Measurements from ENCODE around the gene KCTD11. TPM values are rescaled to one million over a fixed set of nuclear protein-coding genes. Genes with fewer than 3 reads are reported as not detected.
"Not testable (repeated sequence)": the region's sequence is repeated elsewhere in the genome, so short reads cannot be mapped to it uniquely, and the experiment has no call there.

Gene KCTD11
- total RNA-seq, 2 donors from 2014 or later = 1.6 to 2.7 TPM

DNA sequence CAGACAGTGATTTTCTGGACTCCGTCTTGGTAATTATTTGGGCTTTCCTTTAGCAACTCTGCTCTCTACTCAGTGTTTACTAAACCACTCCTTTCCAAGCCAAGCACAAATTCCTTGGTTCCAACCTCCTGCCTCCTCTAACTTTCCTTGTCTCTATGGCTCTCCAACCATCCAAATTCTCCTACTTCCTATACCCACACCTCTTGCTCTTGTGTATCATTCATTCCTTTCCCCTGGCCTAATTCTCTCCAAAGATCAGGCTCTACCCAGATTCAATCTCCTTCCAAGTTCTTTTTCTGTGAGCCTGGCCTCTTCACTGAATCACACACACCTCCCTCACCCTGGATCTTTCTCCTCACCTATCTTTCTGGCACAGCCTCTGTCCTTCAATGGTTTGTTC lies 24.0 kb upstream of the KCTD11 start:
- peak overlapping the region; percentile 95 for H3K4me3 Mint-ChIP-seq
- H3K36me3 Mint-ChIP-seq (ENCODE audit: low read depth) = peaks cover 2% of the 10 kb centered on the region
- DNase-seq = no peak
- no peaks in the 10 kb centered on the region for H3K27me3 Mint-ChIP-seq
- H3K9me3 ChIP-seq (ENCODE audit: control insufficient read depth, low read length, poor library complexity, severe bottlenecking) = no peaks in the 10 kb centered on the region
- H3K4me1 Mint-ChIP-seq = peaks cover 36% of the 10 kb centered on the region
- ATAC-seq = no peak
- peak overlapping the region; percentile 94 for H3K27ac Mint-ChIP-seq

- Mint-ChIP-seq H3K36me3 (ENCODE audit: low read depth) (peaks cover 2% of the 10 kb centered on the region), H3K4me3 (peak within 1 kb of the TSS; percentile 95), H3K4me1 (peaks cover 42% of the 10 kb centered on the region), H3K27me3 (no peaks in the 10 kb centered on the region), H3K27ac (peak within 1 kb of the TSS; percentile 94)
- DNase-seq (no peak), ATAC-seq (peak; percentile 60)
- H3K9me3 ChIP-seq (ENCODE audit: control insufficient read depth, low read length, poor library complexity, severe bottlenecking) = no peaks in the 10 kb centered on the region
Observed at GRCh38 chr17:7328840-7329373, 23.1 kb upstream of the KCTD11 start, which contains the start of gene NEURL4. TSS of gene NEURL4 (minus strand) at chr17:7329335. CDS start at chr17:7329312, 23 bp downstream.

DNA sequence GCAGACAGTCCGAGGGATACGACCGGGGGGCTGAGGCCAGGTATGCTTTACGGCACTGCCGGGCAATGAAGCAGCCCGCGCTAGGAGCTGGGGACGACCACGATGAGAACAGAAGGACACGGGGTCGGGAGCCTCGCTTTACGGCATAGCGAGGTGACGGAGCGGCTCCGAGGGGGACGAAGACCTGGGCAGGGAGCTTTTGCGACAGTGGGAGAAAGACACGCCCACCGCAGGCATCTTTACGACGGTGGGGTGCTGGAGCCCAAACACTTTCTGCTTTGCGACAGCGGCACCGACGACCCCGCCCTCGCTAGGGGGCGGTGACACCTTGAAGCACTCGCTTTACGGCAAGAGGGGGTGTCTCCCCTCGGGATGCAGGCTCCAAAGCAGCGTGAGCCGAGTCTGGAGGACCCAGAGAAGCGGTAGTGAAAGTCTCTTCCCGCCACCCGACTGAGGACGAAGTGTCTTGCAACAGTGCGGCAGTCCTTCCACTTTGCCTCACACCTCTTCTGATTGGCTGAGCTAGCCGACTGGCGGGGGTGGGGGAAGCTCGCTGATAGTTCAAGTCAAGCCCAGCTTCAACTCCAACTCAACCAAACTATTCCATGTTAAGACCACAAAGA lies 22.5 kb upstream of the KCTD11 start:
- Mint-ChIP-seq H3K4me3 (peak overlapping the region; percentile 95), H3K27me3 (no peaks in the 10 kb centered on the region)
- ATAC-seq = peak; percentile 76

GRCh38 chr17:7329997-7330637 lies 21.8 kb upstream of the KCTD11 start:
- Mint-ChIP-seq H3K4me3 (peak overlapping the region; percentile 95), H3K4me1 (peaks cover 38% of the 10 kb centered on the region), H3K36me3 (ENCODE audit: low read depth) (peaks cover 2% of the 10 kb centered on the region), H3K27ac (peak overlapping the region; percentile 94), H3K27me3 (no peaks in the 10 kb centered on the region)
- DNase-seq (peak; percentile 54 to 78 (median 75)), ATAC-seq (peak; percentile 76)
- no peaks in the 10 kb centered on the region for H3K9me3 ChIP-seq (ENCODE audit: control insufficient read depth, low read length, poor library complexity, severe bottlenecking)

More for the DNA sequence above, 22.5 kb upstream of the KCTD11 start:
- Mint-ChIP-seq H3K27ac (peak overlapping the region; percentile 94), H3K36me3 (ENCODE audit: low read depth) (peaks cover 2% of the 10 kb centered on the region), H3K4me1 (peaks cover 40% of the 10 kb centered on the region)
- peak; percentile 89 to 93 (median 89) for DNase-seq
- H3K9me3 ChIP-seq (ENCODE audit: control insufficient read depth, low read length, poor library complexity, severe bottlenecking) = no peaks in the 10 kb centered on the region

GRCh38 chr17:7330638-7331015 lies 21.3 kb upstream of the KCTD11 start:
- ATAC-seq (no peak), DNase-seq (no peak)
- Mint-ChIP-seq H3K27me3 (no peaks in the 10 kb centered on the region), H3K4me3 (peak overlapping the region; percentile 95), H3K36me3 (ENCODE audit: low read depth) (no peaks in the 10 kb centered on the region), H3K27ac (peak overlapping the region; percentile 94), H3K4me1 (peaks cover 41% of the 10 kb centered on the region)
- H3K9me3 ChIP-seq (ENCODE audit: control insufficient read depth, low read length, poor library complexity, severe bottlenecking) = no peaks in the 10 kb centered on the region

DNA sequence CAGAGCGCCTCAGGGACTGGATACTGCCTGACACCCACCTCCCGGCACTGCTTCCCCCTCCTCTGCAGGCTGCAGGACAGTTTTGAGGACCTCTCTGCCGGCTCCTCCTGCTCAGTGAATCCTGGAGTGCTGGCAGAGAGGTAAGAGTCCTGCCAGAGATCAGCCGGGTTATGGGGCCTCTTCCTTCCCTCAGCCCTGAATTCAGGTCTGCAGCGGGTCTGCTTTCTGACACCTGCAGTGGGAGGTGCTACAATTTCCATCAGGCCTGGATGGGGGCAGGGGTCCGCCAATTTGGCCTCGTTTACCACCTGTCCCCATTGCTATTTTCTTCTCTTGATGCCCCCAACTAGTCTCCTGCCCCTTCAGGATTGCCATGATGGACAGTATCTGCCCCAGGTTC lies 19.9 kb upstream of the KCTD11 start:
- H3K36me3 Mint-ChIP-seq (ENCODE audit: low read depth) = peaks cover 2% of the 10 kb centered on the region
- ATAC-seq (no peak), DNase-seq (no peak)
- H3K27ac Mint-ChIP-seq = peak overlapping the region; percentile 92
- H3K4me1 Mint-ChIP-seq = peaks cover 49% of the 10 kb centered on the region
- peak overlapping the region; percentile 83 for H3K4me3 Mint-ChIP-seq
- no peaks in the 10 kb centered on the region for H3K27me3 Mint-ChIP-seq
- H3K9me3 ChIP-seq (ENCODE audit: control insufficient read depth, low read length, poor library complexity, severe bottlenecking) = no peaks in the 10 kb centered on the region

- H3K4me3 Mint-ChIP-seq = peak overlapping the region; percentile 83
- H3K4me1 Mint-ChIP-seq = peaks cover 51% of the 10 kb centered on the region
- not testable (repeated sequence) for H3K27me3 Mint-ChIP-seq; H3K36me3 Mint-ChIP-seq (ENCODE audit: low read depth); ATAC-seq; H3K9me3 ChIP-seq (ENCODE audit: control insufficient read depth, low read length, poor library complexity, severe bottlenecking); DNase-seq
- peak overlapping the region; percentile 92 for H3K27ac Mint-ChIP-seq
Observed at GRCh38 chr17:7332600-7333069, 19.3 kb upstream of the KCTD11 start.

DNA sequence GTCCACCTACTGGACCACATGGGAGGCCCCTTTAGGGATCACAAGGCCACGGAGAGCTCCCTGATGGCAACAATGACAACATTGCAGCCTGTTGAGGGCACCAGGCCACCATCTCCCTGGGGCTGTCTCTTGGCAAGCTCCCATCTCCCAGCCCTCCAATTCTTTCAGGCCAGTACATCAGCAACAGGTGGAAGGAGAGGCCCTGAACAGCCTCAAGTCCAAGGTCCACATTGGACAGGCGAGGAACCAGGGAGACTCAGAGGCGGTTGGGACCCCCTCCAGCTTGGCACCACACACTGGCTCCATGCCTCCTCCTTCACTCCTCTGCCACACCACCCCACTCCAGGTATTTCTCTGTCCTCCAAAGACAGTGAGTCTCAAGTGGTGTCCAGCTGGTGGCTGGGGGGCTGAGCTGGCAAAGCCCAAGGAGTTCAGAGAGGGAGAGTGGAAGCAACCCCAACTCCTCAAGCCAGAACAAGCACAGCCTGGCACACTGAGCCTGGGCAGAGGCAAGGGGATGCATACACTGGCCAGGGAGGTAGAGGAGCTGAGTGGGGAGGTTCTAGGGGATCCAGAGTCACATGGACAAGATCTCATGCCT lies 16.9 kb upstream of the KCTD11 start:
- H3K9me3 ChIP-seq (ENCODE audit: control insufficient read depth, low read length, poor library complexity, severe bottlenecking) = no peaks in the 10 kb centered on the region
- Mint-ChIP-seq H3K27me3 (no peaks in the 10 kb centered on the region), H3K4me3 (no peak overlapping the region), H3K27ac (peak overlapping the region; percentile 92), H3K36me3 (ENCODE audit: low read depth) (peaks cover 4% of the 10 kb centered on the region), H3K4me1 (peaks cover 41% of the 10 kb centered on the region)
- DNase-seq (no peak), ATAC-seq (no peak)

GRCh38 chr17:7335765-7336164 lies 16.2 kb upstream of the KCTD11 start:
- Mint-ChIP-seq H3K4me3 (peak overlapping the region; percentile 98), H3K4me1 (peaks cover 40% of the 10 kb centered on the region), H3K27ac (peak overlapping the region; percentile 92)
- ATAC-seq; DNase-seq; H3K9me3 ChIP-seq (ENCODE audit: control insufficient read depth, low read length, poor library complexity, severe bottlenecking); H3K36me3 Mint-ChIP-seq (ENCODE audit: low read depth); H3K27me3 Mint-ChIP-seq: not testable (repeated sequence)

- Mint-ChIP-seq H3K4me3 (peak within 1 kb of the TSS; percentile 98), H3K27me3 (no peaks in the 10 kb centered on the region), H3K27ac (peak within 1 kb of the TSS; percentile 92), H3K36me3 (ENCODE audit: low read depth) (peaks cover 6% of the 10 kb centered on the region), H3K4me1 (peaks cover 42% of the 10 kb centered on the region)
- ATAC-seq = peak; percentile 95
- DNase-seq = peak; percentile 65 to 78 (median 74)
- no peaks in the 10 kb centered on the region for H3K9me3 ChIP-seq (ENCODE audit: control insufficient read depth, low read length, poor library complexity, severe bottlenecking)
Observed at GRCh38 chr17:7336240-7337175, 15.5 kb upstream of the KCTD11 start, which contains the start of gene ACAP1. TSS of gene ACAP1 (plus strand) at chr17:7336529. CDS start at chr17:7336735, 206 bp downstream.

DNA sequence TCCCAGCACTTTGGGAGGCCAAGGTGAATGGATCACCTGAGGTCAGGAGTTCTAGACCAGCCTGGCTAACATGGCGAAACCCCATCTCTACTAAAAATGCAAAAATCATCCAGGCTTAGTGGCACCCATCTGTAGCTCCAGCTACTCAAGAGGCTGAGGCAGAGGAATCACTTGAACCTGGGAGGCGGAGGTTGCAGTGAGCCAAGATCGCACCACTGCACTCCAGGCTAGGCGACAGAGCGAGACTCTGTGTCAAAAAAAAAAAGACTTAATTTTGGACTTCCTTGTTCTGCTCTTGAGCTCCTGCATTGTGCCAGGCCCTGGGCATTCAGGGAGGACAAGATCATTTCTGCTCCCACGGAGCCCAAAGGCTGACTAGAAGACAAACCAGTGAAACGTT lies 14.4 kb upstream of the KCTD11 start:
- not testable (repeated sequence) for ATAC-seq; H3K36me3 Mint-ChIP-seq (ENCODE audit: low read depth)
- peaks cover 38% of the 10 kb centered on the region for H3K4me1 Mint-ChIP-seq

GRCh38 chr17:7340179-7340578 lies 11.8 kb upstream of the KCTD11 start:
- no peak for DNase-seq
- H3K36me3 Mint-ChIP-seq (ENCODE audit: low read depth) = peaks cover 9% of the 10 kb centered on the region
- peak overlapping the region; percentile 79 for H3K27ac Mint-ChIP-seq
- peak overlapping the region; percentile 65 for H3K4me3 Mint-ChIP-seq
- H3K9me3 ChIP-seq (ENCODE audit: control insufficient read depth, low read length, poor library complexity, severe bottlenecking) = no peaks in the 10 kb centered on the region
- ATAC-seq = no peak
- peaks cover 32% of the 10 kb centered on the region for H3K4me1 Mint-ChIP-seq
- no peaks in the 10 kb centered on the region for H3K27me3 Mint-ChIP-seq

More for the DNA sequence above, 14.4 kb upstream of the KCTD11 start:
- DNase-seq; H3K27me3 Mint-ChIP-seq; H3K9me3 ChIP-seq (ENCODE audit: control insufficient read depth, low read length, poor library complexity, severe bottlenecking): not testable (repeated sequence)
- peak overlapping the region; percentile 98 for H3K4me3 Mint-ChIP-seq
- peak overlapping the region; percentile 92 for H3K27ac Mint-ChIP-seq

All from T-helper 17 cell (primary cell).